CD4-positive, alpha-beta T cell (primary cell): ENCODE results near the gene GRK7. TPM values are rescaled to one million over a fixed set of nuclear protein-coding genes. Genes with fewer than 3 reads are reported as not detected.
"Not testable (repeated sequence)": the region's sequence is repeated elsewhere in the genome, so short reads cannot be mapped to it uniquely, and the experiment has no call there.

ENCODE experiments used
- ATAC-seq: fragments of 200-7000 bp; cut with Tn5 transposase; one replicate; pipeline ENCODE4 v1.10.0; 2022; ENCODE audit warnings: mild to moderate bottlenecking; ENCODE audit not compliant: poor library complexity
- CTCF ChIA-PET: fragments of 350-600 bp; sonication (Branson Sonifier 250); formaldehyde crosslinking; loops from one replicate; lab custom pipeline; 2021; ENCODE audit warnings: antibody characterized with exemption, inconsistent platforms; lab: Charles Lee
- POLR2A ChIA-PET: fragments of 350-600 bp; sonication (Branson Sonifier 250); formaldehyde crosslinking; loops from one replicate; lab custom pipeline; 2021; ENCODE audit warnings: antibody characterized with exemption, inconsistent platforms; lab: Charles Lee
- DNase-seq, 14 experiments: peaks; one replicate each; pipeline ENCODE4 v3.0.0-alpha.2; 2013 to 2020; ENCODE audit warnings: mixed read lengths in 2 of 14
- H3K27ac ChIP-seq, 2 donors: one replicate each; pipeline versions ENCODE4 v1.5.1 to v1.7.0; 2013; ENCODE audit warnings: low read length in 2 of 2, low read depth in 1 of 2, mild to moderate bottlenecking in 1 of 2
- H3K27me3 ChIP-seq, 2 experiments: 1 replicate in 1 of 2; 2 replicates in 1 of 2; pipeline versions ENCODE4 v1.6.1 to v1.7.0; 2013; ENCODE audit warnings: low read length in 2 of 2, control low read depth in 1 of 2, mild to moderate bottlenecking in 1 of 2, moderate library complexity in 1 of 2; ENCODE audit not compliant: insufficient read depth in 2 of 2, control insufficient read depth in 1 of 2
- H3K36me3 ChIP-seq: one replicate; pipeline ENCODE4 v1.6.1; 2013; ENCODE audit warnings: low read length, control low read depth; ENCODE audit not compliant: insufficient read depth
- H3K4me1 ChIP-seq: one replicate; pipeline ENCODE4 v1.6.1; 2013; ENCODE audit warnings: low read length, control low read depth; ENCODE audit not compliant: insufficient read depth
- H3K4me3 ChIP-seq: one replicate; pipeline ENCODE4 v1.5.1; 2013; ENCODE audit warnings: mild to moderate bottlenecking, low read length, moderate library complexity
- H3K9me3 ChIP-seq, 2 experiments: 1 replicate in 1 of 2; 2 replicates in 1 of 2; pipeline versions ENCODE4 v1.6.1 to v1.7.0; 2013; ENCODE audit warnings: low read length in 2 of 2, mild to moderate bottlenecking in 2 of 2, control low read depth in 1 of 2, moderate library complexity in 1 of 2; ENCODE audit not compliant: control insufficient read depth in 1 of 2, insufficient read depth in 1 of 2
- H3K27ac Mint-ChIP-seq: one replicate; pipeline ENCODE4 v1.8.0; 2020; ENCODE audit warnings: mixed read lengths
- H3K27me3 Mint-ChIP-seq: one replicate; pipeline ENCODE4 v1.8.0; 2021; ENCODE audit warnings: mixed read lengths
- H3K36me3 Mint-ChIP-seq: one replicate; pipeline ENCODE4 v1.8.0; 2021; ENCODE audit warnings: low read depth, mixed read lengths
- H3K4me1 Mint-ChIP-seq: one replicate; pipeline ENCODE4 v1.8.0; 2021; ENCODE audit warnings: low read depth, mixed read lengths
- H3K4me3 Mint-ChIP-seq: one replicate; pipeline ENCODE4 v1.8.0; 2020; ENCODE audit warnings: mild to moderate bottlenecking, mixed read lengths
- H3K9me3 Mint-ChIP-seq: one replicate; pipeline ENCODE4 v1.8.0; 2020; ENCODE audit warnings: mixed read lengths
- CTCF ChIP-seq: fragments of 200-600 bp; IDR thresholded peaks from one replicate; pipeline ENCODE4 v1.8.0; 2022; ENCODE audit warnings: antibody characterized with exemption, mild to moderate bottlenecking
- intact Hi-C, 2 experiments: fragments of 100-400 bp; cut with DNase I in 1 of 2; cut with micrococcal nuclease in 1 of 2; formaldehyde crosslinking; loops; one replicate each; pipeline versions ENCODE4 v1.15.1 to v1.9.0; 2023 to 2025; cut with DNase I, micrococcal nuclease
- total RNA-seq, 174 experiments: library from RNA in 2 of 174; stranded (reverse) in 2 of 174; gene quantifications; one replicate each; pipeline ENCODE4 v1.2.3 and lab custom pipeline; 2021 to 2026

GRK7 gene
- total RNA-seq, 2 experiments from 2014 or later, result 0.19 to 0.22 TPM

GRCh38 chr3:141754032-141754431 lies 9.2 kb upstream of the GRK7 start:
- ChIA-PET CTCF (no interaction called here), POLR2A (no interaction called here)
- H3K9me3 Mint-ChIP-seq, result no peaks in the 10 kb centered on the region
- no peak overlapping the region for H3K27ac Mint-ChIP-seq
- Histone ChIP-seq H3K4me3 (no peak overlapping the region), H3K27ac (no peak overlapping the region), H3K9me3 (no peaks in the 10 kb centered on the region), H3K36me3 (peaks cover 13% of the 10 kb centered on the region), H3K4me1 (no peaks in the 10 kb centered on the region), H3K27me3 (no peaks in the 10 kb centered on the region)
- H3K36me3 Mint-ChIP-seq, result peaks cover 26% of the 10 kb centered on the region
- no peak for TF ChIP-seq CTCF
- no peak for DNase-seq
- intact Hi-C loops, result no loop called here
- H3K4me1 Mint-ChIP-seq, result no peaks in the 10 kb centered on the region
- no peak for ATAC-seq
- H3K4me3 Mint-ChIP-seq, result no peak overlapping the region
- no peaks in the 10 kb centered on the region for H3K27me3 Mint-ChIP-seq

GRCh38 chr3:141762552-141762951 lies 656 bp upstream of the GRK7 start:
- H3K36me3 ChIP-seq, H3K9me3 ChIP-seq, intact Hi-C loops, H3K4me3 Mint-ChIP-seq, H3K36me3 Mint-ChIP-seq, CTCF ChIA-PET, H3K4me1 Mint-ChIP-seq, H3K4me1 ChIP-seq, H3K4me3 ChIP-seq, H3K27me3 ChIP-seq, DNase-seq, H3K9me3 Mint-ChIP-seq, H3K27me3 Mint-ChIP-seq, POLR2A ChIA-PET, H3K27ac ChIP-seq, H3K27ac Mint-ChIP-seq, ATAC-seq: not testable (repeated sequence)

- Mint-ChIP-seq H3K36me3 (no peaks in the 10 kb centered on the region), H3K9me3 (no peaks in the 10 kb centered on the region), H3K27me3 (no peaks in the 10 kb centered on the region), H3K4me1 (no peaks in the 10 kb centered on the region), H3K4me3 (no peak overlapping the region), H3K27ac (no peak overlapping the region)
- ChIA-PET POLR2A (no interaction called here), CTCF (no interaction called here)
- Histone ChIP-seq H3K36me3 (no peaks in the 10 kb centered on the region), H3K4me1 (no peaks in the 10 kb centered on the region), H3K4me3 (no peak overlapping the region), H3K27ac (no peak overlapping the region), H3K27me3 (no peaks in the 10 kb centered on the region), H3K9me3 (no peaks in the 10 kb centered on the region)
- intact Hi-C loops, result no loop called here
- no peak for ATAC-seq
- no peak for TF ChIP-seq CTCF
- DNase-seq, result no peak
These were observed 837 bp downstream of the GRK7 start for GRCh38 chr3:141764045-141764444.

- intact Hi-C loops, result no loop called here
- H3K27me3 ChIP-seq, result no peaks in the 10 kb centered on the region
- H3K4me3 ChIP-seq, result no peak overlapping the region
- H3K36me3 Mint-ChIP-seq, result no peaks in the 10 kb centered on the region
- POLR2A ChIA-PET, result no interaction called here
- CTCF ChIA-PET, result no interaction called here
- H3K27ac ChIP-seq, result no peak overlapping the region
- H3K27me3 Mint-ChIP-seq, result no peaks in the 10 kb centered on the region
- no peaks in the 10 kb centered on the region for H3K9me3 ChIP-seq
- H3K36me3 ChIP-seq, result no peaks in the 10 kb centered on the region
- no peak for TF ChIP-seq CTCF
- H3K27ac Mint-ChIP-seq, result no peak overlapping the region
- no peaks in the 10 kb centered on the region for H3K9me3 Mint-ChIP-seq
- DNase-seq (no peak), ATAC-seq (no peak)
- no peaks in the 10 kb centered on the region for H3K4me1 Mint-ChIP-seq
- H3K4me1 ChIP-seq, result no peaks in the 10 kb centered on the region
- H3K4me3 Mint-ChIP-seq, result no peak overlapping the region
These were observed 1.3 kb downstream of the GRK7 start for GRCh38 chr3:141764465-141764864.
